ENCODE results near the gene RAD51B. TPM values are rescaled to one million over a fixed set of nuclear protein-coding genes. Genes with fewer than 3 reads are reported as not detected.
A peak's percentile ranks its signal among the peaks of the same experiment; 100 is the strongest.

RAD51B gene
- total and polyA plus RNA-seq, 8 donors, result 10.8 to 18.3 (median 14.1) TPM

- Histone ChIP-seq H3K9me3 (no peaks in the 10 kb centered on the region), H3K27ac (peak overlapping the region; percentile 2 to 94), H3K36me3 (no peaks in the 10 kb centered on the region), H3K27me3 (no peaks in the 10 kb centered on the region), H3K4me1 (peaks cover 21 to 55% of the 10 kb centered on the region in 2 donors), H3K4me3 (no peak overlapping the region)
- DNase-seq, result peak in 2 of 4 donors; percentile 32 to 53
- TF ChIP-seq CTCF (IDR thresholded peaks at IDR 0.05), result no peak
- no peak for ATAC-seq
- intact Hi-C loops (cut with DNase I), result no loop called here
Measured at GRCh38 chr14:68574906-68575305, 755.3 kb downstream of the RAD51B start.

GRCh38 chr14:68575426-68575825, 755.8 kb downstream of the RAD51B start:
- H3K27me3 ChIP-seq, result no peaks in the 10 kb centered on the region
- ATAC-seq (no peak), DNase-seq (peak in 1 of 4 donors; percentile 43)
- no peaks in the 10 kb centered on the region for H3K36me3 ChIP-seq
- H3K4me3 ChIP-seq, result no peak overlapping the region
- no peaks in the 10 kb centered on the region for H3K9me3 ChIP-seq
- H3K27ac ChIP-seq, result peak overlapping the region; percentile 2 to 94
- intact Hi-C loops (cut with DNase I), result no loop called here
- TF ChIP-seq CTCF (IDR thresholded peaks at IDR 0.05), result no peak
- H3K4me1 ChIP-seq, result peaks cover 17 to 55% of the 10 kb centered on the region in 2 donors

- Histone ChIP-seq H3K4me3 (no peak overlapping the region), H3K27me3 (no peaks in the 10 kb centered on the region), H3K9me3 (no peaks in the 10 kb centered on the region), H3K36me3 (no peaks in the 10 kb centered on the region), H3K4me1 (peaks cover 16 to 59% of the 10 kb centered on the region in 2 donors), H3K27ac (peak overlapping the region; percentile 2 to 94)
- DNase-seq, result peak in 1 of 4 donors; percentile 30
- intact Hi-C loops (cut with DNase I), result no loop called here
- no peak for TF ChIP-seq CTCF (IDR thresholded peaks at IDR 0.05)
- ATAC-seq, result no peak
Measured at GRCh38 chr14:68576031-68576430, 756.5 kb downstream of the RAD51B start.

- Histone ChIP-seq H3K27me3 (no peaks in the 10 kb centered on the region), H3K4me1 (peaks cover 16 to 59% of the 10 kb centered on the region in 2 donors), H3K36me3 (no peaks in the 10 kb centered on the region), H3K9me3 (no peaks in the 10 kb centered on the region), H3K27ac (peak overlapping the region; percentile 72 to 94), H3K4me3 (no peak overlapping the region)
- peak in 1 of 4 donors; percentile 21 for DNase-seq
- intact Hi-C loops (cut with DNase I), result no loop called here
- ATAC-seq, result peak; percentile 20
- no peak for TF ChIP-seq CTCF (IDR thresholded peaks at IDR 0.05)
Measured at GRCh38 chr14:68576496-68577244, 757.1 kb downstream of the RAD51B start.

GRCh38 chr14:68577802-68578541, 758.4 kb downstream of the RAD51B start:
- H3K9me3 ChIP-seq, result no peaks in the 10 kb centered on the region
- no peak overlapping the region for H3K4me3 ChIP-seq
- intact Hi-C loops (cut with DNase I), result no loop called here
- H3K27me3 ChIP-seq, result no peaks in the 10 kb centered on the region
- H3K27ac ChIP-seq, result peak overlapping the region; percentile 72 to 94
- DNase-seq, result peak in 3 of 4 donors; percentile 68 to 83 (median 74)
- ATAC-seq, result peak; percentile 86
- no peaks in the 10 kb centered on the region for H3K36me3 ChIP-seq
- H3K4me1 ChIP-seq, result peaks cover 16 to 59% of the 10 kb centered on the region in 2 donors
- TF ChIP-seq CTCF (IDR thresholded peaks at IDR 0.05), result no peak

Measured in left lung (tissue), 10 donors.